ENCODE results near the gene KRT27. TPM values are rescaled to one million over a fixed set of nuclear protein-coding genes. Genes with fewer than 3 reads are reported as not detected.
"Not testable (repeated sequence)": the region's sequence is repeated elsewhere in the genome, so short reads cannot be mapped to it uniquely, and the experiment has no call there.

The KRT27 gene
- total RNA-seq, 1 donor from 2014 or later: not detected

DNA sequence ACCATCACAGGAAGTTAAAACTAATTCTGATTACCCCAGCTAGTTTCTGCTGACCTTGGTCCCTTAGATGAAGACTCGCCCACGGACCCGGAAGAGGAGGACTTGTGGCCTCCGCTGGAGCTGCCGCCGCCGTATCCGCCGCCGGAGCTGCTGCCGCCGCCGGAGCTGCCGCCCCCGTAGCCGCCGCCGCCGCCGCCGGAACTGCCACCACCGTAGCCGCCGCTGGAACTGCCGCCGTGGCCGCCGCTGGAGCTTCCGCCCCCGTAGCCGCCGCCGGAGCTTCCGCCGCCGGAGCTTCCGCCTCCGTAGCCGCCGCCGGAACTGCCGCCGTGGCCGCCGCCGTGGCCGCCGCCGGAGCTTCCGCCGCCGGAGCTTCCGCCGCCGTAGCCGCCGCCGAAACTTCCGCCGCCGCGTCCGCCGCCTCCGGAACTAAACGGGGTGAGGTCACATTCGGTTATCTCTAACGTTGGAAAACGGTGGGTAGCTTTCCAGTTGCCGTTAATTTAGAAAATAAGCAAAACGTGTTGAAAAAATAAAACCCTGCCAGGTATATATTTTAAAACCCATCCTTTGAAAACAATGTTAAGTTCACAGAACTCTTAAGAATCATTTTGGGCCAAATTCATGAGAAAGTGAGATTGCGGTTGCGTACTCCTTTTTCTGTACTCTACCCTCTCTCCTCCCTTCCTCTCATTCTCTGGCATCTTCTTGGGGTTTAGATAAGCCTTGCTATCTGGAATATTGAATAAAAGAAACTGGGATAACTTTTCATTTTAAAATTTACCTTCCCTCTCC, 36.6 kb upstream of the KRT27 start:
- peak; percentile 94 to 97 for ATAC-seq
- H3K36me3 ChIP-seq: peaks cover 11% of the 10 kb centered on the region
- intact Hi-C loops (cut with DNase I): no loop called here
- H3K4me1 ChIP-seq: peaks cover 16% of the 10 kb centered on the region
- peak overlapping the region; percentile 89 for H3K27ac ChIP-seq
- DNase-seq: peak; percentile 86
- TF ChIP-seq, protein P1, sequence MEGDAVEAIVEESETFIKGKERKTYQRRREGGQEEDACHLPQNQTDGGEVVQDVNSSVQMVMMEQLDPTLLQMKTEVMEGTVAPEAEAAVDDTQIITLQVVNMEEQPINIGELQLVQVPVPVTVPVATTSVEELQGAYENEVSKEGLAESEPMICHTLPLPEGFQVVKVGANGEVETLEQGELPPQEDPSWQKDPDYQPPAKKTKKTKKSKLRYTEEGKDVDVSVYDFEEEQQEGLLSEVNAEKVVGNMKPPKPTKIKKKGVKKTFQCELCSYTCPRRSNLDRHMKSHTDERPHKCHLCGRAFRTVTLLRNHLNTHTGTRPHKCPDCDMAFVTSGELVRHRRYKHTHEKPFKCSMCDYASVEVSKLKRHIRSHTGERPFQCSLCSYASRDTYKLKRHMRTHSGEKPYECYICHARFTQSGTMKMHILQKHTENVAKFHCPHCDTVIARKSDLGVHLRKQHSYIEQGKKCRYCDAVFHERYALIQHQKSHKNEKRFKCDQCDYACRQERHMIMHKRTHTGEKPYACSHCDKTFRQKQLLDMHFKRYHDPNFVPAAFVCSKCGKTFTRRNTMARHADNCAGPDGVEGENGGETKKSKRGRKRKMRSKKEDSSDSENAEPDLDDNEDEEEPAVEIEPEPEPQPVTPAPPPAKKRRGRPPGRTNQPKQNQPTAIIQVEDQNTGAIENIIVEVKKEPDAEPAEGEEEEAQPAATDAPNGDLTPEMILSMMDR (IDR thresholded peaks at IDR 0.05): no peak
- H3K27me3 ChIP-seq (ENCODE audit: low read depth): no peaks in the 10 kb centered on the region
- H3K4me3 ChIP-seq: peak overlapping the region; percentile 76
- H3K9me3 ChIP-seq: no peaks in the 10 kb centered on the region

DNA sequence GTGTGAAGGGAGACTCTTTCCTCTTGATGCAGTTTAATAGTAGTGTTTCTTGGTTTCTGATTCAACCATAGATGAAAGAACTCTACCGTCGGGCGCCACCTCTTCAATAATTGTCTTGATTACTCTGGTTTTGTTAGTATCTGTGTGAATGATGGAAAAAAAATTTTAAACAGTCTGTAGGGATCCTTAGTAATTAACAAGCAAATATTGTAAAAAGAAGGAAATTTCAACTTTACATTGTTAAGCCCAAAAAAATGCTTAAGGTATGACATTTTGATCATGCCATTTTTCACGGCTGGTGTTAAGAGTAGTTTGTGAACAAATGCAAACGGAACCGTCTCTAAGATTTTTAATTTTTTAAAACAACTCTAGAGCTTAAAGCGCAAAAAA, 36.0 kb upstream of the KRT27 start:
- TF ChIP-seq, protein P1 (IDR thresholded peaks at IDR 0.05): no peak
- H3K36me3 ChIP-seq: peaks cover 11% of the 10 kb centered on the region
- peak overlapping the region; percentile 89 for H3K27ac ChIP-seq
- H3K4me1 ChIP-seq: peaks cover 16% of the 10 kb centered on the region
- DNase-seq: no peak
- intact Hi-C loops (cut with DNase I): no loop called here
- peak overlapping the region; percentile 76 for H3K4me3 ChIP-seq
- peaks cover under 1% of the 10 kb centered on the region for H3K27me3 ChIP-seq (ENCODE audit: low read depth)
- H3K9me3 ChIP-seq: no peaks in the 10 kb centered on the region
- ATAC-seq: no peak

DNA sequence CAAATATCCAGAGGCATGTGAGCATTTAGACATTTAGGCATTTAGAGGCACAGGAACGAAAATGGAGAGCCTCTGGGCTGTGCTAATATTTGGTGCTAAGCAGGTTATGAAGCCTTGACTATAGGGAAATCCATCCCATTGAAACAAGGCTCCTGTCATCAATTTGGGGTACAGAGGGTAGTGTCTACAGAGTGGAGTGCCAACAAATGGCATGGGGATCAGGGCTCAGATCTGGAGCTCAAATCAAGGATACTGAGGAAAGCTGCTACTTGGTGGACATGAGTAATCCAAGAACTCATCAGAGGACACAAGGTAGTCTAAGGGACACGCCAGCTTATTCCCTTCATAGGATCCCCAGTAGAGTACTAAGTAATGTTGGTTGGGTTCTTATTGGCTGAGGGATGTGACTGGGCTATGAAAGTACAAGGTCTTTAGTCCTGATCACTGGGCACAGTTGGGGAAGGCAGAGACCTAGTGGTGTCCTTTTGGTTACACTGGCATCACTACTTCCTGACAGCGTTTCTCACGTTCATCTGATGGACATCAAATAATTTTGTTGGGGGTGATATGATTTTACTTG, 34.8 kb upstream of the KRT27 start:
- DNase-seq: no peak
- Histone ChIP-seq H3K9me3 (no peaks in the 10 kb centered on the region), H3K4me3 (no peak overlapping the region), H3K36me3 (peaks cover 11% of the 10 kb centered on the region), H3K27me3 (ENCODE audit: low read depth) (peaks cover 8% of the 10 kb centered on the region), H3K27ac (no peak overlapping the region), H3K4me1 (peaks cover 16% of the 10 kb centered on the region)
- ATAC-seq: no peak
- TF ChIP-seq, protein P1 (IDR thresholded peaks at IDR 0.05): no peak
- intact Hi-C loops (cut with DNase I): no loop called here

DNA sequence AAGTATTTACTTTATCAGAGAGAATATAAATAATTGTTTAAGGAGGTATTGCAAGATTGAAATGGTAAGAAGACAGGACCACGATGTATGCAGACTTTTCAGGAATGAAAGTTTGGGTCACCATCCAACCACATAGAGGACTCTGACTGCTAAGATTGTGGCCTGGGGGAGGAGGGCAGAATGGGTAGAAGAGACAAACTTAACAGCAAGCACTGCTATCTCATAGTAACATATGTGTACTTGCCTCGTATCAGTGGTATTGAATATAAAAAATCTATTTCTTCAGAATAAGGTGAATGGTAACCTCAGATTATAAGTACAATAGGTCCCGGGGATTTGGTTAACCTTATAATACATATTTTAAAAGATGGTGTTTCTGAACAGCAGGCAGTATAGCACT, 34.2 kb upstream of the KRT27 start:
- H3K4me1 ChIP-seq: peaks cover 16% of the 10 kb centered on the region
- TF ChIP-seq, protein P1 (IDR thresholded peaks at IDR 0.05): no peak
- peaks cover 11% of the 10 kb centered on the region for H3K36me3 ChIP-seq
- H3K4me3 ChIP-seq: no peak overlapping the region
- no peak overlapping the region for H3K27ac ChIP-seq
- DNase-seq (no peak), ATAC-seq (no peak)
- intact Hi-C loops (cut with DNase I): no loop called here
- H3K9me3 ChIP-seq: no peaks in the 10 kb centered on the region
- H3K27me3 ChIP-seq (ENCODE audit: low read depth): peaks cover 8% of the 10 kb centered on the region

DNA sequence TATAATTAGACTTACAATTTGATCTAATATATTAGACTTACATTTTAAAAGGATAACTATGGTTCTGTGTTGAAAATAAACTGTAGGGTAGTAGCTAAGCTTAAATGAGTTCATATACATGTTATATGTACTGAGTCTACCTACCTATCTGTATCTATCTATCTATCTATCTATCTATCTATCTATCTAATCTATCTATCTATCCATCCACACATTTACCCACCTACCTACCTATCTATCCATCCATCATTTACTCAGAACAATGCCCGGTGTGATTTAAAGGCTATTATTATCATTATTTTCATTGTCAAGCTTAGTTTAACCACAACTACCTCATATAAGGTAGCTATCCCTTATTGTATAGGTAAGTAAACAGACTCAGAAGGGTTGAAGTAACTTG, 33.0 kb upstream of the KRT27 start:
- Histone ChIP-seq H3K27ac (no peak overlapping the region), H3K27me3 (ENCODE audit: low read depth) (peaks cover 20% of the 10 kb centered on the region), H3K4me1 (peaks cover 14% of the 10 kb centered on the region), H3K9me3 (no peaks in the 10 kb centered on the region), H3K36me3 (peaks cover 11% of the 10 kb centered on the region), H3K4me3 (no peak overlapping the region)
- TF ChIP-seq, protein P1 (IDR thresholded peaks at IDR 0.05): no peak
- DNase-seq: no peak
- intact Hi-C loops (cut with DNase I): no loop called here
- no peak for ATAC-seq

DNA sequence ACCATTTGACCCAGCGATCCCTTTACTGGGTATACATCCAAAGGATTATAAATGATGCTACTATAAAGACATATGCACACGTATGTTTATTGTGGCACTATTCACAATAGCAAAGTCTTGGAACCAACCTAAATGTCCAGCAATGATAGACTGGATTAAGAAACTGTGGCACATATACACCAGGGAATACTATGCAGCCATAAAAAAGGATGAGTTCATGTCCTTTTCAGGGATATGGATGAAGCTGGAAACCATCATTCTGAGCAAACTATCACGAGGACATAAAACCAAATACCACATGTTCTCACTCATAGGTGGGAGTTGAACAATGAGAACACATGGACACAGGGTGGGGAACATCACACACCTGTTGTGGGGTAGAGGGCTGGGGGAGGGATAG, 32.3 kb upstream of the KRT27 start:
- H3K4me1 ChIP-seq; DNase-seq; H3K9me3 ChIP-seq; intact Hi-C loops (cut with DNase I); ATAC-seq; H3K27ac ChIP-seq; H3K4me3 ChIP-seq: not testable (repeated sequence)
- Histone ChIP-seq H3K36me3 (peaks cover 11% of the 10 kb centered on the region), H3K27me3 (ENCODE audit: low read depth) (peaks cover 23% of the 10 kb centered on the region)
